H9 (cell line): ENCODE measurements around the gene NBEAL1. TPM values are rescaled to one million over a fixed set of nuclear protein-coding genes. Genes with fewer than 3 reads are reported as not detected.
A peak's percentile ranks its signal among the peaks of the same experiment; 100 is the strongest.

ENCODE experiments used
- DNase-seq: peaks from one replicate; pipeline ENCODE4 v3.0.0-alpha.2; 2017
- H2AFZ ChIP-seq: one replicate; pipeline ENCODE4 v1.6.1; 2013; ENCODE audit warnings: mild to moderate bottlenecking, low read length, control low read depth, moderate library complexity
- H2AK5ac ChIP-seq: 2 replicates; pipeline ENCODE4 v1.6.1; 2013; ENCODE audit warnings: low read length, control low read depth, mixed read lengths; ENCODE audit not compliant: insufficient read length
- H2BK120ac ChIP-seq: one replicate; pipeline ENCODE4 v1.6.1; 2013; ENCODE audit warnings: low read depth, mild to moderate bottlenecking, low read length, control low read depth, inconsistent platforms; ENCODE audit not compliant: poor library complexity, severe bottlenecking
- H2BK12ac ChIP-seq: 2 replicates; pipeline ENCODE4 v1.6.1; 2013; ENCODE audit warnings: low read length, control low read depth, mixed read lengths, low read depth; ENCODE audit not compliant: insufficient read length
- H2BK15ac ChIP-seq: 2 replicates; pipeline ENCODE4 v1.6.1; 2013; ENCODE audit warnings: low read depth, low read length, control low read depth
- H2BK20ac ChIP-seq: one replicate; pipeline ENCODE4 v1.6.1; 2013; ENCODE audit warnings: low read depth, mild to moderate bottlenecking, low read length, control low read depth, inconsistent platforms; ENCODE audit not compliant: poor library complexity, severe bottlenecking
- H2BK5ac ChIP-seq: 2 replicates; pipeline ENCODE4 v1.6.1; 2013; ENCODE audit warnings: low read length, control low read depth, mixed read lengths; ENCODE audit not compliant: insufficient read length
- H3K14ac ChIP-seq: 2 replicates; pipeline ENCODE4 v1.6.1; 2013; ENCODE audit warnings: low read length, control low read depth; ENCODE audit not compliant: insufficient read depth
- H3K18ac ChIP-seq: 2 replicates; pipeline ENCODE4 v1.6.1; 2013; ENCODE audit warnings: low read depth, mild to moderate bottlenecking, mixed read lengths, low read length, control low read depth; ENCODE audit not compliant: insufficient read length
- H3K23ac ChIP-seq: 2 replicates; pipeline ENCODE4 v1.6.1; 2013; ENCODE audit warnings: low read length, control low read depth, mixed read lengths, low read depth; ENCODE audit not compliant: insufficient read length
- H3K23me2 ChIP-seq: 2 replicates; pipeline ENCODE4 v1.6.1; 2013; ENCODE audit warnings: low read depth, mild to moderate bottlenecking, mixed read lengths, low read length, control low read depth; ENCODE audit not compliant: insufficient read length, poor library complexity, severe bottlenecking
- H3K27ac ChIP-seq: 2 replicates; pipeline ENCODE4 v1.5.1; 2013; ENCODE audit warnings: low read length, control low read depth, mixed read lengths, low read depth; ENCODE audit not compliant: insufficient read length
- H3K27me3 ChIP-seq: 2 replicates; pipeline ENCODE4 v1.6.1; 2013; ENCODE audit warnings: low read length, control low read depth, inconsistent platforms; ENCODE audit not compliant: insufficient read depth
- H3K4ac ChIP-seq: 2 replicates; pipeline ENCODE4 v1.6.1; 2013; ENCODE audit warnings: low read depth, mild to moderate bottlenecking, control low read depth, inconsistent platforms, low read length, moderate library complexity
- H3K4me1 ChIP-seq: 2 replicates; pipeline ENCODE4 v1.6.1; 2013; ENCODE audit warnings: low read length, control low read depth, inconsistent platforms; ENCODE audit not compliant: insufficient read depth
- H3K4me2 ChIP-seq: 2 replicates; pipeline ENCODE4 v1.6.1; 2013; ENCODE audit warnings: low read length, control low read depth, mixed read lengths; ENCODE audit not compliant: insufficient read length, insufficient read depth
- H3K56ac ChIP-seq: 2 replicates; pipeline ENCODE4 v1.6.1; 2013; ENCODE audit warnings: low read depth, mild to moderate bottlenecking, mixed read lengths, low read length, control low read depth; ENCODE audit not compliant: insufficient read length
- H3K79me1 ChIP-seq: 2 replicates; pipeline ENCODE4 v1.6.1; 2013; ENCODE audit warnings: low read depth, mild to moderate bottlenecking, moderate library complexity, low read length, control low read depth, inconsistent platforms; ENCODE audit not compliant: insufficient read depth, poor library complexity, severe bottlenecking
- H3K79me2 ChIP-seq: 2 replicates; pipeline ENCODE4 v1.6.1; 2013; ENCODE audit warnings: low read length, control low read depth, inconsistent platforms; ENCODE audit not compliant: insufficient read depth
- H3K9ac ChIP-seq: 2 replicates; pipeline ENCODE4 v1.6.1; 2013; ENCODE audit warnings: low read length, control low read depth, mixed read lengths; ENCODE audit not compliant: insufficient read length; ENCODE audit errors: extremely low read depth
- H3K9me3 ChIP-seq: one replicate; pipeline ENCODE4 v1.6.1; 2013; ENCODE audit warnings: low read depth, low read length, inconsistent platforms; ENCODE audit not compliant: control insufficient read depth
- H3T11ph ChIP-seq: one replicate; pipeline ENCODE4 v1.6.1; 2013; ENCODE audit warnings: mild to moderate bottlenecking, low read length, control low read depth, inconsistent platforms
- H4K20me1 ChIP-seq: one replicate; pipeline ENCODE4 v1.6.1; 2013; ENCODE audit not compliant: control insufficient read depth, insufficient read length, insufficient read depth
- H4K5ac ChIP-seq: 2 replicates; pipeline ENCODE4 v1.6.1; 2013; ENCODE audit warnings: low read depth, mild to moderate bottlenecking, mixed read lengths, low read length, control low read depth; ENCODE audit not compliant: insufficient read length
- H4K8ac ChIP-seq: replicated peaks from 2 replicates; pipeline ENCODE4 v1.6.1; 2013; ENCODE audit warnings: low read length, control low read depth, mixed read lengths, low read depth; ENCODE audit not compliant: insufficient read length
- H4K91ac ChIP-seq: 2 replicates; pipeline ENCODE4 v1.6.1; 2013; ENCODE audit warnings: low read depth, mild to moderate bottlenecking, moderate library complexity, mixed read lengths, low read length, control low read depth; ENCODE audit not compliant: insufficient read length
- H3K27ac Mint-ChIP-seq, 3 experiments: 2 replicates in 2 of 3; 3 replicates in 1 of 3; pipeline ENCODE4 v1.8.0; 2020 to 2021; ENCODE audit warnings: mixed read lengths in 3 of 3, mild to moderate bottlenecking in 1 of 3, moderate library complexity in 1 of 3
- H3K27me3 Mint-ChIP-seq: 2 replicates; pipeline ENCODE4 v1.8.0; 2021; ENCODE audit warnings: low read depth, mild to moderate bottlenecking, moderate library complexity, mixed read lengths
- H3K36me3 Mint-ChIP-seq, 3 experiments: 2 replicates in 2 of 3; 3 replicates in 1 of 3; pipeline ENCODE4 v1.8.0; 2020 to 2021; ENCODE audit warnings: low read depth in 3 of 3, mixed read lengths in 3 of 3; ENCODE audit not compliant: insufficient read depth in 1 of 3
- H3K4me1 Mint-ChIP-seq, 2 experiments: 2 replicates each; pipeline ENCODE4 v1.8.0; 2020; ENCODE audit warnings: mixed read lengths in 2 of 2
- H3K4me3 Mint-ChIP-seq, 2 experiments: 2 replicates in 1 of 2; 3 replicates in 1 of 2; pipeline ENCODE4 v1.8.0; 2020 to 2021; ENCODE audit warnings: mild to moderate bottlenecking in 2 of 2, mixed read lengths in 2 of 2, moderate library complexity in 1 of 2
- H3K9me3 Mint-ChIP-seq, 2 experiments: 2 replicates in 1 of 2; 3 replicates in 1 of 2; pipeline ENCODE4 v1.8.0; 2020; ENCODE audit warnings: mild to moderate bottlenecking in 2 of 2, mixed read lengths in 2 of 2, moderate library complexity in 1 of 2
- WGBS: extraction: QIAGEN DNeasy Blood & Tissue Kit; methylation state at CpG from one replicate; pipeline ENCODE4 v1.1.7; 2013; ENCODE audit warnings: missing lambda C conversion rate, low lambda C conversion rate, mixed read lengths; ENCODE audit not compliant: insufficient read length; ENCODE audit errors: extremely low coverage; 5-methylcytosine and 5-hydroxymethylcytosine counted together
- total RNA-seq: library from RNA; stranded (reverse); gene quantifications from 2 replicates; pipeline ENCODE4 v1.2.1, GENCODE V29; 2021
- TF ChIP-seq, protein P1 (sequence below): fragments of 200-600 bp; sonication (generic); conservative IDR thresholded peaks from 3 replicates; pipeline ENCODE4 v1.8.0; 2021; ENCODE audit warnings: antibody characterized with exemption, mild to moderate bottlenecking

The NBEAL1 gene
- total RNA-seq, 1 experiment from 2014 or later: 10.1 TPM

DNA sequence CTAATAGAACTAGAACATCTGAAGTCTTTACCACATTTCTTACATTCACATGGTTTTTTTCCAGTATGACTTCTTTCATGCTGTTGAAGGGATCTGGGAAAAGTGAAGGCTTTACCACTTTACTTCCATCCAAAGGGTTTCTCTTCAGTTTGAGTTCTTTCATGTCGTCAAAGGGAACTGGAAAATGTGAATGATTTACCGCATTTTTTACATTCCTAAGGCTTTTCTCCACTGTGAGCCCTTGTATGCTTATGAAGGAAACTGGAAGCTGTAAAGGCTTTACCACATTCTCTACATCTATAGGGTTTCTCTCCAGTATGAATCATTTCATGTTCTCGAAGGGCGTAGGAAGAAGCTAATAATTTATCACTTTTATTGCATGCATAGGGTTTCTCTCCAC lies 46.7 kb downstream of the NBEAL1 start:
- H2AFZ ChIP-seq: no peak overlapping the region
- H3K79me2 ChIP-seq: no peaks in the 10 kb centered on the region
- no peaks in the 10 kb centered on the region for H3K23me2 ChIP-seq
- no peaks in the 10 kb centered on the region for H3K9me3 ChIP-seq
- no peak overlapping the region for H4K8ac ChIP-seq
- no peak overlapping the region for H2BK5ac ChIP-seq
- no peaks in the 10 kb centered on the region for H3K27me3 ChIP-seq
- no peak overlapping the region for H3K56ac ChIP-seq
- no peak overlapping the region for H3K18ac ChIP-seq
- H3K9ac ChIP-seq: no peak overlapping the region
- Mint-ChIP-seq H3K27me3 (no peaks in the 10 kb centered on the region), H3K36me3 (peaks cover 6 to 32% (median 25%) of the 10 kb centered on the region in 3 experiments; a peak in 6 of 7 replicates), H3K27ac (peak overlapping the region in 2 of 3 experiments; percentile 31 to 83; a peak in 3 of 7 replicates), H3K4me1 (peaks cover 18 to 21% of the 10 kb centered on the region in 2 experiments), H3K9me3 (peaks cover 7 to 8% of the 10 kb centered on the region in 2 experiments), H3K4me3 (no peak overlapping the region)
- no peak overlapping the region for H2BK12ac ChIP-seq
- no peak overlapping the region for H2BK15ac ChIP-seq
- H3K4me2 ChIP-seq: no peak overlapping the region
- no peak overlapping the region for H4K5ac ChIP-seq
- no peak overlapping the region for H4K91ac ChIP-seq
- no peaks in the 10 kb centered on the region for H3K4me1 ChIP-seq
- H3K23ac ChIP-seq: no peak overlapping the region
- H4K20me1 ChIP-seq: no peaks in the 10 kb centered on the region
- TF ChIP-seq, protein P1, sequence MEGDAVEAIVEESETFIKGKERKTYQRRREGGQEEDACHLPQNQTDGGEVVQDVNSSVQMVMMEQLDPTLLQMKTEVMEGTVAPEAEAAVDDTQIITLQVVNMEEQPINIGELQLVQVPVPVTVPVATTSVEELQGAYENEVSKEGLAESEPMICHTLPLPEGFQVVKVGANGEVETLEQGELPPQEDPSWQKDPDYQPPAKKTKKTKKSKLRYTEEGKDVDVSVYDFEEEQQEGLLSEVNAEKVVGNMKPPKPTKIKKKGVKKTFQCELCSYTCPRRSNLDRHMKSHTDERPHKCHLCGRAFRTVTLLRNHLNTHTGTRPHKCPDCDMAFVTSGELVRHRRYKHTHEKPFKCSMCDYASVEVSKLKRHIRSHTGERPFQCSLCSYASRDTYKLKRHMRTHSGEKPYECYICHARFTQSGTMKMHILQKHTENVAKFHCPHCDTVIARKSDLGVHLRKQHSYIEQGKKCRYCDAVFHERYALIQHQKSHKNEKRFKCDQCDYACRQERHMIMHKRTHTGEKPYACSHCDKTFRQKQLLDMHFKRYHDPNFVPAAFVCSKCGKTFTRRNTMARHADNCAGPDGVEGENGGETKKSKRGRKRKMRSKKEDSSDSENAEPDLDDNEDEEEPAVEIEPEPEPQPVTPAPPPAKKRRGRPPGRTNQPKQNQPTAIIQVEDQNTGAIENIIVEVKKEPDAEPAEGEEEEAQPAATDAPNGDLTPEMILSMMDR: no peak
- H3K27ac ChIP-seq: no peak overlapping the region
- H2BK120ac ChIP-seq: no peak overlapping the region
- H3K4ac ChIP-seq: no peak overlapping the region
- no peak for DNase-seq
- no peak overlapping the region for H3T11ph ChIP-seq
- H2BK20ac ChIP-seq: no peak overlapping the region
- H3K14ac ChIP-seq: no peak overlapping the region
- no peaks in the 10 kb centered on the region for H3K79me1 ChIP-seq
- no CpG with 5 or more reads among the region's 4 CpGs for WGBS
- H2AK5ac ChIP-seq: no peak overlapping the region
